ENCODE measurements around the gene FNDC11.

Gene FNDC11

DNA sequence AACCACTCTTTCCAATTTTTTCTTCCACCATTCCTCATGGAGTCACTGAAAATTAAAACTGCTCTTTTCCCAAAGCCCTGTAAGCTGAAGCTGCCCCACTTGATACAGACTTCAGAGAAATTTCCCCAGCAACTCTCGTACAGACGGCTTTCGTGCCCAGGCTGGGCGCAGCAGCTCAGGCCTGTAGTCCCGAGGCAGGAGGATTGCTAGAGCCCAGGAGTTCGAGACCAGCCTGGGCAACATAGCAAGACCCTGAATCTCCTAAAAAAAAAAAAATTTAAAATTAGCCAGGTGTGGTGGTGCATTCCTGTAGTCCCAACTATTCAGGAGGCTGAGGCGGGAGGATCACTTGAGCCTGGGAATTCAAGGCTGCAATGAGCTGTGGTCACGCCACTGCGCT, 26.8 kb upstream of the FNDC11 start:
- no peak overlapping the region for H3K4me3 ChIP-seq (ENCODE audit: low read depth in 1 of 2, low read length in 1 of 2)
- no peaks in the 10 kb centered on the region for H3K4me1 ChIP-seq (ENCODE audit: control insufficient read depth in 1 of 2, insufficient read depth in 1 of 2, low read depth in 1 of 2, low read length in 1 of 2)
- no peaks in the 10 kb centered on the region for H3K9me3 ChIP-seq
- H3K27ac ChIP-seq = no peak overlapping the region
- TF ChIP-seq CTCF (IDR thresholded peaks at IDR 0.05) = no peak
- H3K36me3 ChIP-seq = no peaks in the 10 kb centered on the region
- H3K27me3 ChIP-seq = peaks cover 40% of the 10 kb centered on the region

DNA sequence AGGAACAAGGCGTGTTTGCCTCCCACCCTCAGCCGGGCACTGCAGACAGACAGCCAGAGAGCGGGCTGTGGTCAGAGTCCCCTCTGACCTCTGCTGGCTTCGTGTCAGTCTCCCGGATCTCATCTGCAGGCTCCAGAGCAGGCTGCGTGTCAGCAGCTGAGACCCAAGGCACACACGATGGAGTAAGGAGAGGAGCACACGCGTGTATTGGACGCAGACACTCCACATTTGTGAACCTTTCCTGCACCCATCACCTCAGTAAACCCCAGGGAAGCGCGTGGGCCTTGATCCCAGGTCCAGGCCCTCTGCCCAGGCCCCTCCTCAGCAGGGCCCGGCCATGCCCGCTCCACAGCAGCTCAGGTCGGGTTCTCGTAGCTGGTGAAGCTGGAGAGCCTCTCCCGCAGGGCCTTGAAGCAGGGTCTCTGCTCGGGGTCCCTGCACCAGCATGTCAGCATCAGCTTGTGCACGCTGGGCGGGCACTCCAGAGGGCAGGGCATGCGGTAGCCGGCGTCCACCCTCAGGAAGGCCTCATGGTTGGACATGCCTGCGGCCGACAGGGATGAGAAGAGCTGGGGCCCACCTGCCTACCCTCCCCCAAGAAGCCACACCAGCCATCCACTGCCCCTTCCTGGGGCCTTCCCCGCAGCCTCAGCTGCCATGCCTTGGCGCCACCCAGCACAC, 24.6 kb upstream of the FNDC11 start:
- H3K4me1 ChIP-seq (ENCODE audit: control insufficient read depth in 1 of 2, insufficient read depth in 1 of 2, low read depth in 1 of 2, low read length in 1 of 2) = no peaks in the 10 kb centered on the region
- TF ChIP-seq CTCF (IDR thresholded peaks at IDR 0.05) = no peak

DNA sequence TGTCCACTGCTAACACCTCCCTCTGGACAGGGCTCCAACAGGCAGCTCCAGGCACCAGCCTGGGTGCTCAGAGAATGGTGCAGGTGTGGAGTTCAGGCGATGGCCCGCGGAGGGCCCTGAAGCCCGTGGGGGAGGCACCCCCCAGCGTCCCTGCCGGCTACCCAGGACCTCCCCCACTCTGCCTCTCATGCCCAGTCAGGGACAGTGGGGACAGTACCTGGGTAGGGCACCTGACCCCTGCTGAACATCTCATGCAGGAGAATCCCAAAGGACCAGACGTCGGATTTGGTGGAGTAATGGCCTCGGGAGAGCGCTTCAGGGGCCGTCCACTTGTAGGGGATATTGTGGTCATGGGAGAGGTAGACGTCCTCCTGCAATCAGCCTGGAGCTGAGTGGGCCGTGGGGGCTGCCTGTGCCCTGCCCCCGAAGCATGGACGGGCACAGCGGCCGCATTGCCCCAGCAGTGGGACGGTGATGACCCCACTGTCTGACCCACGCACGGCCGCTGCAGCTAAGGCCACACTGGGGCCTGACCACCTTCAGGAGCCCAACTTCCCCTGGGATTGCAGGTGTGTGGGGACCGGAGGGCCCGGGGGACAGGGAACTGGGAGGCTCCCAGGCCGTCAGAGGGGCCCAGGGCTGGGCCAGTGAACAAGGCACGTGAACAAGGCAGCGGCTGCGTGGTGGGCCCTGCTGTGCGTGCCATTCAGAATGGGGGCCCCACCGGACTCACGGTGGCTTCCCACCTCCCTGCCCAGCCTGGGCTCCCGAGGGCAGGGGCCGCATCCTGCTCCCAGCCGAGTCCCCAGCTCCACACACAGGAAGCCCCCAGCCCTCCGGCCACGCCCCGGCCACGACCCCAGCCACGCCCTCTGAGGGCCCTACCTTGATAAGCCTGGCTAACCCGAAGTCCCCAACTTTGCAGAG, 23.8 kb upstream of the FNDC11 start:
- no peak overlapping the region for H3K27ac ChIP-seq
- H3K4me1 ChIP-seq (ENCODE audit: control insufficient read depth in 1 of 2, insufficient read depth in 1 of 2, low read depth in 1 of 2, low read length in 1 of 2) = no peaks in the 10 kb centered on the region
- H3K27me3 ChIP-seq = peaks cover 57% of the 10 kb centered on the region

More for the DNA sequence above, 24.6 kb upstream of the FNDC11 start:
- H3K9me3 ChIP-seq = no peaks in the 10 kb centered on the region
- peaks cover 50% of the 10 kb centered on the region for H3K27me3 ChIP-seq
- no peak overlapping the region for H3K4me3 ChIP-seq (ENCODE audit: low read depth in 1 of 2, low read length in 1 of 2)
- no peaks in the 10 kb centered on the region for H3K36me3 ChIP-seq
- no peak overlapping the region for H3K27ac ChIP-seq

GRCh38 chr20:63530788-63531160, 23.2 kb upstream of the FNDC11 start:
- Histone ChIP-seq H3K36me3 (no peaks in the 10 kb centered on the region), H3K4me3 (ENCODE audit: low read depth in 1 of 2, low read length in 1 of 2) (no peak overlapping the region), H3K27ac (no peak overlapping the region), H3K27me3 (peaks cover 56% of the 10 kb centered on the region), H3K9me3 (no peaks in the 10 kb centered on the region), H3K4me1 (ENCODE audit: control insufficient read depth in 1 of 2, insufficient read depth in 1 of 2, low read depth in 1 of 2, low read length in 1 of 2) (no peaks in the 10 kb centered on the region)
- no peak for TF ChIP-seq CTCF (IDR thresholded peaks at IDR 0.05)

More for the DNA sequence above, 23.8 kb upstream of the FNDC11 start:
- no peak for TF ChIP-seq CTCF (IDR thresholded peaks at IDR 0.05)
- Histone ChIP-seq H3K36me3 (no peaks in the 10 kb centered on the region), H3K4me3 (ENCODE audit: low read depth in 1 of 2, low read length in 1 of 2) (no peak overlapping the region), H3K9me3 (no peaks in the 10 kb centered on the region)

DNA sequence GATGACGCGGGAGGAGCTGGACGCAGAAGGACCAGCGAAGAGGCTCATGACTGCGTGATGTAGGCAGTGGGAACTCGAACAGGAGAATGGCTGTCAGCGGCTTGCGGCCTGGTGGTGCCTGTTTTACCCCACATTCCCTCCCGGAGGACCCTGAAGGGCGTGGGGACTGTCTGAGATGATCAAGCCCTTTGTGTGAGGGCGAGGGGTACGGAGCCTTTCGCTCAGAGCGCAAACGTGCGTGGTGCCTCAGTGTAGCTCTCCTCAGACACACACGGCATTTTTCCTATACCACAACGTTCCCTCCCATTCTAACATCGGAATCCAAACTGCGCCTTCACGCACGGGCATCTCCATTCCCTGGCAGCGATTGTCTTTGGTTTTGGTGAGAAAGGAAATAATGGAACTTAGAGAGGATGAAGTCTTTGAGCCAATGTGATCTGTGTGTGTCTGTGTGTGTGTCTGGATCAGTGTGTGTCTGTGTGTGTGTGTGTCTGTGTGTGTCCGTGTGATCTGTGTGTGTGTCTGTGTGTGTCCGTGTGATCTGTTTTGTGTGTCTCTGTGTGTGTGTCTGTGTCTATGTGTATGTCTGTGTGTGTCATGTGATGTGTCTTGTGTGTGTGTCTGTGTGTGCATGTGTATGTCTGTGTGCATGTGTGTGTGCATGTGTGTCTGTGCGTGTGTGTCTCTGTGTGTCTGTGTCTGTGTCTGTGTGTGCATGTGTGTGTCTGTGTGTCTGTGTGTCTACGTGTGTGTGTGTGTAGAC, 22.1 kb upstream of the FNDC11 start:
- TF ChIP-seq CTCF (IDR thresholded peaks at IDR 0.05) = no peak
- Histone ChIP-seq H3K27me3 (peaks cover 51% of the 10 kb centered on the region), H3K9me3 (no peaks in the 10 kb centered on the region), H3K4me1 (ENCODE audit: control insufficient read depth in 1 of 2, insufficient read depth in 1 of 2, low read depth in 1 of 2, low read length in 1 of 2) (peaks cover 1 to 6% of the 10 kb centered on the region in 2 experiments), H3K4me3 (ENCODE audit: low read depth in 1 of 2, low read length in 1 of 2) (no peak overlapping the region), H3K36me3 (no peaks in the 10 kb centered on the region), H3K27ac (no peak overlapping the region)

Data from neutrophil (primary cell).